Gastroesophageal sphincter (tissue), 4 donors: Measurements from ENCODE around the gene INPP5E. TPM values are rescaled to one million over a fixed set of nuclear protein-coding genes. Genes with fewer than 3 reads are reported as not detected.

ENCODE experiments used
- ATAC-seq: fragments of 150-250 bp; one replicate; pipeline ENCODE4 v1.9.1; 2016; ENCODE audit warnings: mild to moderate bottlenecking, moderate library complexity
- H3K27ac ChIP-seq, 4 donors: fragments of 200-600 bp; sonication (generic) in 3 of 4; 1 replicate in 3 of 4; 2 replicates in 1 of 4; pipeline ENCODE4 v1.5.1; 2016 to 2019
- H3K27me3 ChIP-seq: fragments of 200-600 bp; sonication (generic); one replicate; pipeline ENCODE4 v1.5.1; 2019
- H3K36me3 ChIP-seq, 2 donors: fragments of 200-600 bp; sonication (generic); one replicate each; pipeline ENCODE4 v1.5.1; 2019; ENCODE audit warnings: control low read depth in 1 of 2
- H3K4me1 ChIP-seq, 3 donors: fragments of 200-600 bp; sonication (generic); 1 replicate in 2 of 3; 2 replicates in 1 of 3; pipeline ENCODE4 v1.5.1; 2016 to 2019; ENCODE audit warnings: control low read depth in 2 of 3
- H3K4me3 ChIP-seq, 2 donors: fragments of 200-600 bp; sonication (generic); one replicate each; pipeline ENCODE4 v1.5.1; 2019; ENCODE audit warnings: mild to moderate bottlenecking in 1 of 2, moderate library complexity in 1 of 2
- H3K9me3 ChIP-seq, 3 donors: fragments of 200-600 bp; sonication (generic); one replicate each; pipeline ENCODE4 v1.5.1; 2017 to 2019; ENCODE audit warnings: control low read depth in 2 of 3
- EP300 ChIP-seq: sonication (generic); formaldehyde crosslinking; IDR thresholded peaks from one replicate; pipeline ENCODE4 v1.6.1; 2017; ENCODE audit warnings: antibody characterized with exemption, mild to moderate bottlenecking
- POLR2A ChIP-seq, 2 donors: fragments of 450-650 bp; IDR thresholded peaks; one replicate each; pipeline ENCODE4 v1.6.1; 2017; ENCODE audit warnings: antibody characterized with exemption in 2 of 2, mild to moderate bottlenecking in 2 of 2, moderate library complexity in 1 of 2
- POLR2AphosphoS5 ChIP-seq: sonication (generic); formaldehyde crosslinking; IDR thresholded peaks from one replicate; pipeline ENCODE4 v1.6.1; 2017; ENCODE audit warnings: antibody characterized with exemption
- WGBS, 2 donors: methylation state at CpG; one replicate each; pipeline ENCODE4 v1.1.5; 2018; ENCODE audit warnings: low coverage in 1 of 2; 5-methylcytosine and 5-hydroxymethylcytosine counted together
- total RNA-seq, 4 donors: library from RNA; depleted of rRNA; stranded (reverse); fragments of >200 nt; gene quantifications; one replicate each; pipeline ENCODE4 v1.1.0, GENCODE V29; 2016
- TF ChIP-seq, protein P1 (sequence below), 4 experiments: fragments of 200-600 bp in 2 of 4; fragments of 450-650 bp in 2 of 4; sonication (generic) in 1 of 4; IDR thresholded peaks; one replicate each; pipeline ENCODE4 v1.5.1; 2017 to 2019; ENCODE audit warnings: antibody characterized with exemption in 4 of 4, mild to moderate bottlenecking in 2 of 4, moderate library complexity in 2 of 4

The INPP5E gene
- total RNA-seq, 4 donors from 2014 or later: 7.2 to 13.1 (median 10.0) TPM

DNA sequence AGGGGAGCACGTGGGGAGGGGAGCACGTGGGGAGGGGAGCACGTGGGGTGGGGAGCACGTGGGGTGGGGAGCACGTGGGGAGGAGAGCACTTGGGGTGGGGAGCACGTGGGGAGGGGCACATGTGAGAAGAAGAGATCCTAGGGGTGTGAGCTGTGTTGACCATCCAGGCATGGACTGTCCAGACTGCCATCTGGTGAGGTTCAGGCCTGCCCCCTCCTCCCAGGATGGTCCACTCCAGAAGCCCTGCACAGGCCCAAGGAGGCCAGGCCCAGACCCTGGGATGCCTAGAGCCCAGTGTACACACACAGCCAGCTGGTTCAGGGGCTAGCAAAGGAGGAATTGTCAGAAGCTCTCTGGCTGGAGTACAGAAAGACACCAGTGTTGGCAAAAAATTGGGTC is 42.0 kb downstream of the INPP5E start:
- H3K27me3 ChIP-seq: no peaks in the 10 kb centered on the region
- no peak overlapping the region for H3K4me3 ChIP-seq
- peaks cover 0 to 71% of the 10 kb centered on the region in 2 donors for H3K36me3 ChIP-seq
- no peaks in the 10 kb centered on the region for H3K9me3 ChIP-seq
- TF ChIP-seq POLR2A (IDR thresholded peaks at IDR 0.05): no peak
- no peak for TF ChIP-seq POLR2AphosphoS5
- TF ChIP-seq EP300: no peak
- TF ChIP-seq, protein P1, sequence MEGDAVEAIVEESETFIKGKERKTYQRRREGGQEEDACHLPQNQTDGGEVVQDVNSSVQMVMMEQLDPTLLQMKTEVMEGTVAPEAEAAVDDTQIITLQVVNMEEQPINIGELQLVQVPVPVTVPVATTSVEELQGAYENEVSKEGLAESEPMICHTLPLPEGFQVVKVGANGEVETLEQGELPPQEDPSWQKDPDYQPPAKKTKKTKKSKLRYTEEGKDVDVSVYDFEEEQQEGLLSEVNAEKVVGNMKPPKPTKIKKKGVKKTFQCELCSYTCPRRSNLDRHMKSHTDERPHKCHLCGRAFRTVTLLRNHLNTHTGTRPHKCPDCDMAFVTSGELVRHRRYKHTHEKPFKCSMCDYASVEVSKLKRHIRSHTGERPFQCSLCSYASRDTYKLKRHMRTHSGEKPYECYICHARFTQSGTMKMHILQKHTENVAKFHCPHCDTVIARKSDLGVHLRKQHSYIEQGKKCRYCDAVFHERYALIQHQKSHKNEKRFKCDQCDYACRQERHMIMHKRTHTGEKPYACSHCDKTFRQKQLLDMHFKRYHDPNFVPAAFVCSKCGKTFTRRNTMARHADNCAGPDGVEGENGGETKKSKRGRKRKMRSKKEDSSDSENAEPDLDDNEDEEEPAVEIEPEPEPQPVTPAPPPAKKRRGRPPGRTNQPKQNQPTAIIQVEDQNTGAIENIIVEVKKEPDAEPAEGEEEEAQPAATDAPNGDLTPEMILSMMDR (IDR thresholded peaks at IDR 0.05): no peak
- no peak overlapping the region for H3K27ac ChIP-seq
- 35% methylated on average over 2 of the region's 6 CpGs; no CpG with 5 or more reads in 1 of the 2 donors for WGBS, 2 donors
- no peak for ATAC-seq
- peaks cover 0 to 28% (median 15%) of the 10 kb centered on the region in 3 donors for H3K4me1 ChIP-seq

DNA sequence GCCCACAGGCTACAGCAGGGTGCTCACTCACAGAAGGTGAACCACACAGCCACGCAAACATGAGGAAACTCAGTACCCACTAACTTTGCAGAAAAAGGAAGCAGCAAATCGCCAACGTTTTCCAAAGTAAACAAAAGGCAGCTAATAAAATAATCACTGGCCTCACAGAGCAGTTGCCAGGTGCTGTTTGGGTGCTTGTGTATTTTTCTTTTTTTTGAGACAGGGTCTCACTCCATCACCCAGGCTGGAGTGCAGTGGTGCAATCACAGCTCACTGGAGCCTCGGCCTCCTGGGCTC is 43.5 kb downstream of the INPP5E start:
- ATAC-seq: no peak

DNA sequence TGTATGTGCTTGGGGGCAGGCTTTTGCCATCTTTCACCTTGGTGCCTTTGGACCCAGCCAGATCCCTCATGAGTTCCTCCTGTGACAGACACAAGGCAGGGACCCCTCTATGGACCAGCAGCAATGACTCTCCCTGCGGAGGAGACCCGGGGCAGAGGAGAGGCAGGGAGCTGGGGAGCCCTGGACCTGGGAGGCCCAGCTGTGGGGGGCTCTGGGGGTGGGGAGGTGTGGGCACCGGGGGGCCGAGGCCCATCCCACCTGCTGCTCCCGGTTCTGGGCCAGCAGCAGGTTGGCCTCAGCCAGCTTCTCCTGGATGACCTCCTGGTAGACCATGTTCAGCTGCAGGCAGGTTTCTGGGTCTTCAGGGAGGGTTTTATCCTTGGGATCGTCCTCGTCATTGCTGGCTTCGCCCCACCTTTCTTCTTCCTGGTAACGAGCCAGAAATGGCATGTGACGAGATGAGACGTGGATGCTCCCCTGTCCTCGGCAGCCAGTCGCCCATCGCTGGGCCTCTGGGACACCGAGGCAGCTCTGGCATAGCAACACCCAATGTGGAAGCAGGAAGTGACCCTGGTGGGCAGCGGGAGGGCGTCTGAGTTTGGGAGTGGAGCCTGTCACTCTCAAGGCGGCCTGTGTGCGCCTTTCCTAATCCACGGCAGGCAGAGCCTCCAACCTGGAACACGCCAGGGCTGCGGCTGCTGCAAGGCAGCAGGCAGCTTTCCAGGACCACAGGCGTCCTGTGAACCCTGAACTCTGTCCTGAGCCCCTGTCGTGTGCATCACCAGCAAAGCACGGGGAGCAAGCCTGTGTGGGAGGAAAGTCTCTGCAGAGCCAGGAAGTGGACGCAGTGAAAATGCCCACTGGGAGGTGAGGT is 44.1 kb downstream of the INPP5E start:
- no peak for TF ChIP-seq POLR2AphosphoS5
- TF ChIP-seq POLR2A (IDR thresholded peaks at IDR 0.05): no peak
- no peak for TF ChIP-seq EP300
- TF ChIP-seq, protein P1 (IDR thresholded peaks at IDR 0.05): no peak
- no peak for ATAC-seq
- peaks cover 0 to 79% of the 10 kb centered on the region in 2 donors for H3K36me3 ChIP-seq

More for the DNA sequence above, 43.5 kb downstream of the INPP5E start:
- 50 to 83% methylated on average over 1 to 3 of the region's 4 CpGs for WGBS, 2 donors
- H3K9me3 ChIP-seq: no peaks in the 10 kb centered on the region
- H3K4me1 ChIP-seq: peaks cover 0 to 28% (median 15%) of the 10 kb centered on the region in 3 donors
- no peaks in the 10 kb centered on the region for H3K27me3 ChIP-seq
- no peak overlapping the region for H3K27ac ChIP-seq
- no peak overlapping the region for H3K4me3 ChIP-seq
- TF ChIP-seq, protein P1 (IDR thresholded peaks at IDR 0.05): no peak
- TF ChIP-seq POLR2AphosphoS5: no peak
- no peak for TF ChIP-seq EP300
- no peak for TF ChIP-seq POLR2A (IDR thresholded peaks at IDR 0.05)
- peaks cover 0 to 73% of the 10 kb centered on the region in 2 donors for H3K36me3 ChIP-seq

DNA sequence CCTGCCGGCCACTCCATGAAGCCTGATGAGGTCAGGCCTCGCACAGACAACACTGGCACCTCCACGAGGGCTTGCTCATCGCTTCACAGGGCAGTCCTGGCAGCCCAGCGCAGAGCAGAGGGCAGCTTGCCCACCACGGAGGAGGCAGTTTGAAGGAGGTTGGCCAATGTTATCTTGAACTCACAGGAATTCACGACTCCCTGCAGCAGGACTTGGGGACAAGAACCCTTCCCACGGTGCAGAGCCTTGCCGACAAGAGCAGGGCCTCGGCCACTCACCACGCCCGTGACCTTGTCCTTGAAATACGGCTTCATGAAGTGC is 44.7 kb downstream of the INPP5E start:
- Histone ChIP-seq H3K4me1 (peaks cover 0 to 19% (median 10%) of the 10 kb centered on the region in 3 donors), H3K27me3 (no peaks in the 10 kb centered on the region), H3K27ac (no peak overlapping the region), H3K4me3 (no peak overlapping the region), H3K36me3 (peaks cover 0 to 83% of the 10 kb centered on the region in 2 donors), H3K9me3 (no peaks in the 10 kb centered on the region)
- TF ChIP-seq, protein P1 (IDR thresholded peaks at IDR 0.05): no peak
- TF ChIP-seq POLR2A (IDR thresholded peaks at IDR 0.05): no peak
- no peak for TF ChIP-seq EP300
- no peak for TF ChIP-seq POLR2AphosphoS5
- 90% methylated on average over 2 of the region's 13 CpGs; no CpG with 5 or more reads in 1 of the 2 donors for WGBS, 2 donors
- no peak for ATAC-seq

More for the DNA sequence above, 44.1 kb downstream of the INPP5E start:
- H3K27ac ChIP-seq: no peak overlapping the region
- no peaks in the 10 kb centered on the region for H3K27me3 ChIP-seq
- H3K9me3 ChIP-seq: no peaks in the 10 kb centered on the region
- peaks cover 0 to 24% (median 14%) of the 10 kb centered on the region in 3 donors for H3K4me1 ChIP-seq
- WGBS, 2 donors: 74% methylated on average over 2 of the region's 26 CpGs; no CpG with 5 or more reads in 1 of the 2 donors
- no peak overlapping the region for H3K4me3 ChIP-seq
